A549 (cell line): ENCODE measurements around the gene TXNRD2. TPM values are rescaled to one million over a fixed set of nuclear protein-coding genes. Genes with fewer than 3 reads are reported as not detected.

Experiments
- ATAC-seq, 2 experiments: fragments of 200-7000 bp in 1 of 2; fragments of >200 bp in 1 of 2; cut with Nextera tagmentation in 1 of 2; cut with Tn5 transposase in 1 of 2; 3 replicates each; pipeline versions ENCODE4 v1.8.0 to v1.9.1; 2018 to 2020; ENCODE audit warnings: mild to moderate bottlenecking in 1 of 2, moderate library complexity in 1 of 2
- CTCF ChIA-PET: fragments of 300-600 bp; sonication (Branson Sonifier 250); formaldehyde crosslinking; extraction: SDS; loops from one replicate; lab custom pipeline; 2021; ENCODE audit warnings: antibody characterized with exemption, inconsistent platforms; lab: Yijun Ruan, JAX
- POLR2A ChIA-PET: fragments of 350-600 bp; formaldehyde crosslinking; extraction: SDS; loops from one replicate; lab custom pipeline; 2021; ENCODE audit warnings: antibody characterized with exemption, inconsistent platforms; lab: Yijun Ruan, JAX
- DNase-seq, 2 experiments: peaks; one replicate each; pipeline versions ENCODE4 v3.0.0 to v3.0.0-alpha.2; 2011 to 2016; ENCODE audit warnings: low read depth in 1 of 2, low spot score in 1 of 2
- FAIRE-seq: peaks from 2 replicates; lab custom pipeline; 2011; peaks lifted over from hg19 to GRCh38; lab: Jason Lieb, UNC
- H3K27ac ChIP-seq, 2 experiments: fragments of >200 bp; sonication (Bioruptor Twin); formaldehyde crosslinking; 3 replicates each; pipeline ENCODE4 v1.5.1; 2016 to 2017
- H3K4me1 ChIP-seq: fragments of >200 bp; sonication (Bioruptor Twin); formaldehyde crosslinking; 3 replicates; pipeline ENCODE4 v1.6.1; 2016
- H3K4me2 ChIP-seq: fragments of >200 bp; sonication (Bioruptor Twin); formaldehyde crosslinking; 3 replicates; pipeline ENCODE4 v1.6.1; 2016
- H3K4me3 ChIP-seq: fragments of >200 bp; sonication (Bioruptor Twin); formaldehyde crosslinking; 3 replicates; pipeline ENCODE4 v1.5.1; 2016
- H3K9me3 ChIP-seq: fragments of >200 bp; sonication (Bioruptor Twin); formaldehyde crosslinking; 3 replicates; pipeline ENCODE4 v1.6.1; 2016
- ATOH8 ChIP-seq: fragments of 250-450 bp; sonication (Bioruptor Pico); IDR thresholded peaks from 2 replicates; pipeline ENCODE4 v1.5.0; 2020; ENCODE audit warnings: low read depth, mild to moderate bottlenecking, moderate library complexity
- BCL3 ChIP-seq: fragments of >200 bp; sonication (Bioruptor Twin); formaldehyde crosslinking; IDR thresholded peaks from 3 replicates; pipeline ENCODE4 v1.6.1; 2016
- CBX8 ChIP-seq: fragments of 200-600 bp; sonication (generic); IDR thresholded peaks from 2 replicates; pipeline ENCODE4 v1.6.1; 2016
- CEBPB ChIP-seq, 2 experiments: fragments of >200 bp in 1 of 2; sonication (Bioruptor Twin) in 1 of 2; formaldehyde crosslinking in 1 of 2; IDR thresholded peaks; 2 replicates each; pipeline ENCODE4 v1.6.1; 2012 to 2016
- CTCF ChIP-seq: fragments of >200 bp; sonication (Bioruptor Twin); formaldehyde crosslinking; IDR thresholded peaks from 3 replicates; pipeline ENCODE4 v1.5.1; 2016
- FOSL2 ChIP-seq, 2 experiments: fragments of 450-650 bp in 1 of 2; fragments of >200 bp in 1 of 2; sonication (Bioruptor Twin) in 1 of 2; formaldehyde crosslinking; IDR thresholded peaks; 2 replicates each; pipeline versions ENCODE4 v1.5.0 to v1.6.1; 2016 to 2020; ENCODE audit warnings: mild to moderate bottlenecking in 1 of 2, moderate library complexity in 1 of 2
- MAFK ChIP-seq: fragments of 450-650 bp; IDR thresholded peaks from 2 replicates; pipeline ENCODE4 v1.6.1; 2014; ENCODE audit not compliant: partially characterized antibody
- MAX ChIP-seq: IDR thresholded peaks from 2 replicates; pipeline ENCODE4 v1.6.1; 2012
- NFE2L2 ChIP-seq: fragments of 150-350 bp; conservative IDR thresholded peaks from 2 replicates; pipeline ENCODE4 v1.6.1; 2014; ENCODE audit warnings: low read length
- POLR2A ChIP-seq: IDR thresholded peaks from 2 replicates; pipeline ENCODE4 v1.6.1; 2012; ENCODE audit warnings: mild to moderate bottlenecking, low read length
- RARB ChIP-seq: fragments of 250-450 bp; sonication (Bioruptor Pico); IDR thresholded peaks from 2 replicates; pipeline ENCODE4 v1.8.0; 2021; ENCODE audit warnings: mild to moderate bottlenecking, moderate library complexity
- SREBF2 ChIP-seq: fragments of 450-650 bp; IDR thresholded peaks from 2 replicates; pipeline ENCODE4 v1.6.1; 2014; ENCODE audit warnings: mild to moderate bottlenecking, moderate library complexity
- ZNF302 ChIP-seq: fragments of 250-450 bp; sonication (Bioruptor Pico); IDR thresholded peaks from 2 replicates; pipeline ENCODE4 v1.9.0; 2021; ENCODE audit warnings: inconsistent platforms, mild to moderate bottlenecking, moderate library complexity
- WGBS: methylation state at CpG from one replicate; pipeline ENCODE4 v1.1.6; 2017; ENCODE audit errors: missing lambda C conversion rate; 5-methylcytosine and 5-hydroxymethylcytosine counted together
- polyA plus RNA-seq, 4 experiments: library from polyadenylated mRNA; depleted of rRNA in 3 of 4; stranded (reverse); fragments of >200 nt; fragmentation: RNase III in 1 of 4; extraction: RNeasy Plus Mini Kit Qiagen cat#74134 plus additional on column Dnase treatment in 1 of 4; gene quantifications; 2 replicates in 3 of 4; 3 replicates in 1 of 4; pipeline ENCODE4 v1.2.3, GENCODE V29; 2011 to 2017

Gene TXNRD2
- polyA plus RNA-seq, 2 of the 4 experiments (the other 2 are of a cell fraction) = 16.3 to 25.6 TPM

DNA sequence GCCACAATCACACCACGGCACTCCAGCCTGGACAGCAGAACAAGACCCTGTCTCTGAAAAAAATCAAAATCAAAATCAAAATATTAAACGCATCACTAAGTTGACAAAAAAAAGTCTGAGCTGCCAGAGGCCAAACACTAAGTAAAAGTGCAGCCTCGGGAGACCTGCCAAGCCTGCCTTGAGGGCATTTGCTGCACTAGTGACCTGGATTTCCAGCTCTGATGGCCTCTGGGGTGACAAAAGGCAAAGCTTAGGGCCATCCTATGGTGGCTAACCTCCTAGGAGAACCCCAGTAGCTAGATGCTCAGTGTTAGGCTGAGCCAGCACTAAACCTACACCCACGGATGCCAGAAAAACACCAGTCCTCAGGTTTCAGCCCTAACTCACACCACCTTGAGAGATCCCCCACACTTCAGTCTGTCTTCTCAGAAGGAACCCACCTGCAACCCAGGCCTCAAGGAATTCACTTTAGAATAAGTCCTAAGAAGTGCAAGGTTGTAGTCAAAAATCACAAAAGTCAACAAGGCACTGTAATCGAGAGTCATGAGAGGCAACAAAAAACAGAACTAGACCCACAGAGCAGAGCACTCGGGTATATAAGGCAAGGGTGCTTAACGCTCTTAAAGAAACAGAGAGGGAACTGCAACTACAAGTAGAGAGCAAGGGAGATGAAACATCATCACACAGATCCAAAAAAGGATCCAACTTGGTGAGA lies 115.6 kb downstream of the TXNRD2 start:
- no peak for FAIRE-seq
- CTCF ChIA-PET = interaction anchor here (0.5 kb wide), 1 partner anchor 78 kb away, joined by 3 read pairs; no protein-coding TSS in a partner anchor
- no peaks in the 10 kb centered on the region for H3K9me3 ChIP-seq
- no peak overlapping the region for H3K27ac ChIP-seq
- H3K4me1 ChIP-seq = peaks cover 5% of the 10 kb centered on the region; the same call in 1 of the 3 replicates
- TF ChIP-seq NFE2L2 = no peak
- TF ChIP-seq CEBPB (IDR thresholded peaks at IDR 0.05) = no peak
- TF ChIP-seq CTCF = no peak
- TF ChIP-seq MAFK = no peak
- no peak for TF ChIP-seq POLR2A
- TF ChIP-seq MAX = no peak
- TF ChIP-seq FOSL2 (IDR thresholded peaks at IDR 0.05) = no peak
- TF ChIP-seq FOSL2 (CRISPR knock-in tag; IDR thresholded peaks at IDR 0.05) = no peak
- TF ChIP-seq ZNF302 = no peak
- TF ChIP-seq SREBF2 = no peak
- TF ChIP-seq RARB (CRISPR knock-in tag) = no peak
- no peak for TF ChIP-seq ATOH8 (CRISPR knock-in tag)
- TF ChIP-seq CBX8 = no peak
- no peak for TF ChIP-seq BCL3
- POLR2A ChIA-PET = no interaction called here
- WGBS = 88% methylated on average over 7 of the region's 7 CpGs
- H3K4me3 ChIP-seq = no peak overlapping the region
- DNase-seq = no peak
- no peak for ATAC-seq
- H3K4me2 ChIP-seq = no peak overlapping the region

Other genes starting within 250 kb of the TXNRD2 start
- gene SEPTIN5, start 227.3 kb downstream of the TXNRD2 start, polyA plus RNA-seq (2011; rRNA removed) = 4.6 and 5.7 TPM in 2 replicates
- 10.8 to 13.9 TPM (median 12.6 TPM) in 3 replicates for gene SEPTIN5, start 227.3 kb downstream of the TXNRD2 start, polyA plus RNA-seq (2017; fragmentation: RNase III; extraction: RNeasy Plus Mini Kit Qiagen cat#74134 plus additional on column Dnase treatment)
- 0.06 and 0.25 TPM in 2 replicates for gene GP1BB, start 218.3 kb downstream of the TXNRD2 start, polyA plus RNA-seq (2011; rRNA removed)
- 0.48 to 1.1 TPM (median 0.63 TPM) in 3 replicates for gene GP1BB, start 218.3 kb downstream of the TXNRD2 start, polyA plus RNA-seq (2017; fragmentation: RNase III; extraction: RNeasy Plus Mini Kit Qiagen cat#74134 plus additional on column Dnase treatment)
- 0.30 and 0.66 TPM in 2 replicates for gene TBX1, start 181.0 kb downstream of the TXNRD2 start, polyA plus RNA-seq (2011; rRNA removed)
- 2.8 to 3.0 TPM (median 2.9 TPM) in 3 replicates for gene TBX1, start 181.0 kb downstream of the TXNRD2 start, polyA plus RNA-seq (2017; fragmentation: RNase III; extraction: RNeasy Plus Mini Kit Qiagen cat#74134 plus additional on column Dnase treatment)
- gene GNB1L, start 86.9 kb downstream of the TXNRD2 start, polyA plus RNA-seq (2011; rRNA removed) = 1.6 and 1.8 TPM in 2 replicates
- 8.2 to 10.3 TPM (median 8.9 TPM) in 3 replicates for gene GNB1L, start 86.9 kb downstream of the TXNRD2 start, polyA plus RNA-seq (2017; fragmentation: RNase III; extraction: RNeasy Plus Mini Kit Qiagen cat#74134 plus additional on column Dnase treatment)
- gene RTL10, start 86.9 kb downstream of the TXNRD2 start, polyA plus RNA-seq (2011; rRNA removed) = 4.4 and 4.5 TPM in 2 replicates
- 5.1 to 5.3 TPM (median 5.1 TPM) in 3 replicates for gene RTL10, start 86.9 kb downstream of the TXNRD2 start, polyA plus RNA-seq (2017; fragmentation: RNase III; extraction: RNeasy Plus Mini Kit Qiagen cat#74134 plus additional on column Dnase treatment)
- 69.5 and 72.3 TPM in 2 replicates for gene COMT, start within 50 bp of the TXNRD2 start, polyA plus RNA-seq (2011; rRNA removed)
- gene COMT, start within 50 bp of the TXNRD2 start, polyA plus RNA-seq (2017; fragmentation: RNase III; extraction: RNeasy Plus Mini Kit Qiagen cat#74134 plus additional on column Dnase treatment) = 113 to 135 TPM (median 125 TPM) in 3 replicates
- gene ARVCF, start 75.0 kb upstream of the TXNRD2 start, polyA plus RNA-seq (2011; rRNA removed) = 0.81 and 1.1 TPM in 2 replicates
- 1.2 to 2.1 TPM (median 1.9 TPM) in 3 replicates for gene ARVCF, start 75.0 kb upstream of the TXNRD2 start, polyA plus RNA-seq (2017; fragmentation: RNase III; extraction: RNeasy Plus Mini Kit Qiagen cat#74134 plus additional on column Dnase treatment)
- gene TANGO2, start 79.3 kb upstream of the TXNRD2 start, polyA plus RNA-seq (2011; rRNA removed) = 13.2 and 15.0 TPM in 2 replicates
- gene TANGO2, start 79.3 kb upstream of the TXNRD2 start, polyA plus RNA-seq (2017; fragmentation: RNase III; extraction: RNeasy Plus Mini Kit Qiagen cat#74134 plus additional on column Dnase treatment) = 13.5 to 14.1 TPM (median 13.8 TPM) in 3 replicates
- gene DGCR8, start 138.4 kb upstream of the TXNRD2 start, polyA plus RNA-seq (2011; rRNA removed) = 18.1 and 18.7 TPM in 2 replicates
- 20.6 to 22.1 TPM (median 21.3 TPM) in 3 replicates for gene DGCR8, start 138.4 kb upstream of the TXNRD2 start, polyA plus RNA-seq (2017; fragmentation: RNase III; extraction: RNeasy Plus Mini Kit Qiagen cat#74134 plus additional on column Dnase treatment)
- 197 and 239 TPM in 2 replicates for gene RANBP1, start 174.3 kb upstream of the TXNRD2 start, polyA plus RNA-seq (2011; rRNA removed)
- 325 to 369 TPM (median 338 TPM) in 3 replicates for gene RANBP1, start 174.3 kb upstream of the TXNRD2 start, polyA plus RNA-seq (2017; fragmentation: RNase III; extraction: RNeasy Plus Mini Kit Qiagen cat#74134 plus additional on column Dnase treatment)
- 11.6 and 12.3 TPM in 2 replicates for gene TRMT2A, start 175.4 kb upstream of the TXNRD2 start, polyA plus RNA-seq (2011; rRNA removed)
- 24.1 to 28.8 TPM (median 26.8 TPM) in 3 replicates for gene TRMT2A, start 175.4 kb upstream of the TXNRD2 start, polyA plus RNA-seq (2017; fragmentation: RNase III; extraction: RNeasy Plus Mini Kit Qiagen cat#74134 plus additional on column Dnase treatment)
- gene ZDHHC8, start 190.0 kb upstream of the TXNRD2 start, polyA plus RNA-seq (2011; rRNA removed) = 5.3 and 7.2 TPM in 2 replicates
- 24.2 to 29.0 TPM (median 28.1 TPM) in 3 replicates for gene ZDHHC8, start 190.0 kb upstream of the TXNRD2 start, polyA plus RNA-seq (2017; fragmentation: RNase III; extraction: RNeasy Plus Mini Kit Qiagen cat#74134 plus additional on column Dnase treatment)
- not detected in 2 replicates for gene CCDC188, start 209.2 kb upstream of the TXNRD2 start, polyA plus RNA-seq (2011; rRNA removed)
- not detected in 3 replicates for gene CCDC188, start 209.2 kb upstream of the TXNRD2 start, polyA plus RNA-seq (2017; fragmentation: RNase III; extraction: RNeasy Plus Mini Kit Qiagen cat#74134 plus additional on column Dnase treatment)